G401 (cell line): ENCODE measurements around the gene KRTAP10-9. TPM values are rescaled to one million over a fixed set of nuclear protein-coding genes. Genes with fewer than 3 reads are reported as not detected.
"Not testable (repeated sequence)": the region's sequence is repeated elsewhere in the genome, so short reads cannot be mapped to it uniquely, and the experiment has no call there.

Experiments
- DNase-seq: peaks from one replicate; pipeline ENCODE4 v3.0.0-alpha.2; 2015; ENCODE audit warnings: low spot score
- in situ Hi-C: cut with HindIII; loops from 2 replicates; pipeline ENCODE4 v1.10.0; 2016; ENCODE audit warnings: low sequenced_read_pairs, mixed read lengths
- total RNA-seq: library from RNA; depleted of rRNA; stranded (reverse); fragments of >200 nt; shearing (Covaris generic); gene quantifications from 2 replicates; pipeline ENCODE4 v1.2.3, GENCODE V29; 2014

The KRTAP10-9 gene
- total RNA-seq, 1 experiment from 2014 or later: not detected

DNA sequence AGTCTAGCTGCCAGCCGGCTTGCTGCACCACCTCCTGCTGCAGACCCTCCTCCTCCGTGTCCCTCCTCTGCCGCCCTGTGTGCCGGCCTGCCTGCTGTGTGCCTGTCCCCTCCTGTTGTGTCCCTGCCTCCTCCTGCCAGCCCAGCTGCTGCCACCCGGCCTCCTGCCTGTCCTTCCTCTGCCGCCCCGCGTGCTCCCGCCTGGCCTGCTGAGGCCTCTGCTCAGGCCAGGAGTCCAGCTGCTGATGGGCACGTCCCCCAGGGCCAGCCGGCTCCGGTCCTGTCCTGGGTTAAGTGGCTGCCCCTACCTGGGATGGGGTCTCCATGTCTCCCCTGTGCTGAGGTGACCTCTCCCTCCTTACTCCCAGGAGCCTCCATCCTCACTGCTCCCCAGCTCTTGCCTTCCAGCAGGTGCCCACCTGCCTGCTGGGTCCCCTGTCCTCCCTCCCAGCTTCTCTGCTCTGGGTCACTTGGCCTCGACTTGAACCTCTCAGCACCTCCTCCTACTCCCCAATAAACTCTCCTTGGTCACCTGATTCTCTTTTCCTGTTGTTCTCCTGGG is 14.1 kb upstream of the KRTAP10-9 start:
- in situ Hi-C loops: no loop called here

DNA sequence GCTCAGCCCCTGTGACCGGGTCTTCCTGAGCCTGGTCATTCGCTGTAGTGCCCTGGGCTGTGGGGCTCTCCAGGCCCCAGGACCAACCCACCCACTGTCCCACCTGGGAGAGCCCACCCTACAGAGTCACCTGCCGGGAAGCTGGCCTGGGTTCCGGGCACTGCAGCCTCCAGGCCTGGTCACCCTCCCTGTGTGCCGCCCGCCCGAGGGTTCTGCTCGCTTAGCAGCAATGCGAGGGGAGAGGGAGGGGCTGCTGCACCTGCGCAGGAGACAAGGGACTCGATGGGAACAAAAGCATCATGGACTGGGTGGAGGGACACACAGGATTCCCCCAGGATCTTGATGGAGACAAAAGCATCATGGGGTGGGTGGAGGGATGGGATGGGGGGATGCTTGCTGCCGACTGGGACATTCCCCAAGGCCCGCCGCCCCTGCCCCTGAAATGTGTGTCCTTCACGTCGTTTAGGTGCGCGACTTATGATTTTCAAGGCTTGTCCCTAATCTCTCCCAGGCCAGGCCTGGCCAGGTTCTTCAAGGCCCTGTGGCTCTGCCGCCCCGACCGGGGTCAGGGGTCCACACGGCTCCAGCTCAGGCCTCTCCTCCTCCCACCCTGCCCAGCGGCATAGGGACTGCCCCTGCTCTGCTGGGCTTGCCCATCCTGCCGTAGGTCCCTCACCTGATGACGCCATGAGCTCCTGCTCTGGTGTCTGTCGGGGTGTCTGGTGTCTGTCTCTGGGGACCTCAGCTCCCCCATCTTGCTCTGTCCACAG is 13.3 kb upstream of the KRTAP10-9 start:
- DNase-seq: no peak
- in situ Hi-C loops: no loop called here

More for the DNA sequence above, 14.1 kb upstream of the KRTAP10-9 start:
- no peak for DNase-seq

DNA sequence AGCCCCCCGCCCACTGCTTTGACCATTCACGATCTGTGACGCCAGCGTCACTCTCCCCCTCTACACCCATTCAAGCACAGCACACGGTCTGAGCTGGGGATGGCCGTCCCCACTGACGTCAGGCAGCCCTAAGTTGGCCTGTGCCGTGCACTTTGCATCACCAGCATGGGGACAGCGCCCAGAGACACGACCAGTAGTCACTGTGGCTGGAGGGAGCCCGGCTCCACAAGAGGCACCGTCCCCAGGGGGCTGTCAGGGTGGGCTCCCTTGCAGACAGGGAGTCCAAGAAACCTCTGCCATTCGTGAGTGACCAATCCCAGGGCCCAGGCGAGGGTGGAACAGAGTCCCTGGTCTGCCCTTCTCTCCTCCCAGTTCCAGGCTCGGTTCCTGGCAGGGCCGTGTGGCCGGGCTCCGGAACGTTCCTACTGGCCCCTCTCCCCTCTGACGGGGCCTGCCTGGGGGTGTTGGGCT is 12.7 kb upstream of the KRTAP10-9 start:
- DNase-seq: no peak
- in situ Hi-C loops: no loop called here

DNA sequence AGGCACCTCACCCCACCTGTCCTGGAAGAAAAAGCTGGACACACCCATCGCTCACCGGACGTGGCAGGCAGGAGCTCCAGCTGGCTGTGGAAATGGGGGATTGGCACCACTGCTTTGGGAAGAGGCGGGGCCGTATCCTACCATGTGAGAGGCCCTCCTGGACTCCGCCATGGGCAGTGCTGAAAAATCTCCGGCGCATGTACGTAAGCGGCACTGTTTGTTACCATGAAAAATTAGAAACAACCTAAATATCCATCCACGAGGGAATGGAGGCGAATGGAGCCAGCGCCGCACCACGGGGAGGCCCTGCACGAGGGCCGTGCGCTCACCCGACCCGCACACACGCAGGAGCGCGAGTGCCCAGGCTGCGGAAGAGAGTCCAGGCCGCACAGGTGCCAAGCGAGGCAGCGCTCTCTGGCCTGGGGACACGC is 11.9 kb upstream of the KRTAP10-9 start:
- in situ Hi-C loops: no loop called here
- DNase-seq: no peak

DNA sequence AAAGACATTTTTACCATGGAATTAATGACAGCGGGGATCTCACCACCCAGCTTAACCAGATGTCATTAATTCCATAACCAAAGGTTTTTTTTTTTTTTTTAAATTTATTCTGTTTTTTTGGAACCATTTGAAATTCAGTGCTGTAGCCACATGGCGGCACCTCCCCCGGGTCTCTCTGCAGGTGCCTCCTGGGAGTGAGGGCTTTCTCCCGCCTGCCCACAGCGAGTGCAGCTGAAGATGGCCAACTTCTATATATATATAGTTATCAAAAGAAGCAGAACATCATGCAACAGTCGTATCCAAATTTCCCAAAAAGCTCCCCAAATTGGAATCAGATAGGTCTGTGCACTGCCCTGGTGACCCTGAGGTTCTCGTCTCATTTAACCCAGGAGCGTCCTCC is 11.4 kb upstream of the KRTAP10-9 start:
- DNase-seq: no peak
- in situ Hi-C loops: no loop called here

DNA sequence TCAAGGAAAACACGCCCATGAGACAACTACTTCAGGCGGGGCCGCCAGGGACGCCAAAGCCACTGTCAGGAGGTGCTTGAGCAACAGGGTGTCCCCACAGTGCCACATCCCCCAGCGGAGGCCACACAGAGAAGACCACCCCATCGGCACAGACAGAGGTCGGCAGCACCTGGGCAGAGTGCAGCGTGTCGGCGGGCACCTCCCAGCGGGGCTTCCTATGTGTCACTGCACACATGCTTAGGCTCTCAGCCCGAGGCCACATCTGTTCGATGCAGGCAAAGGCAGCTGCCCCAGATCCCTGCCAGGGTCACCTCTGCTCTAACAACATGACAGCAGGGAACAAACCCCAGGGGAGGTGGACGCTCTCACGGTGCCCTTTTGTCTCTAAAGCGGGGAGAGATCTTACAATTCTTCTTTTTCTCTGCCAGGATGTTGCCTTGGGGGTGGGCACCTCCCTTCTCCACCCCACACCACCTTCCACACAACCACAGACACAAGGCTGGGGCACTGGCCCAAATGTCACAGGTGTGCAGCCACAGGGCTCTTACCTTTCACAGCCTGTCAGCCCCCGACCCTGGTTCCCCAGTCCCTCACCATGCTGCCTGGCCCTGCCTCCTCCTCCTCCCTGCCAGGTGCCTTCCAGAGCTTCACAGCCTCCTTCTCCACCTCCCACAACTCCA is 10.8 kb upstream of the KRTAP10-9 start:
- in situ Hi-C loops: no loop called here

DNA sequence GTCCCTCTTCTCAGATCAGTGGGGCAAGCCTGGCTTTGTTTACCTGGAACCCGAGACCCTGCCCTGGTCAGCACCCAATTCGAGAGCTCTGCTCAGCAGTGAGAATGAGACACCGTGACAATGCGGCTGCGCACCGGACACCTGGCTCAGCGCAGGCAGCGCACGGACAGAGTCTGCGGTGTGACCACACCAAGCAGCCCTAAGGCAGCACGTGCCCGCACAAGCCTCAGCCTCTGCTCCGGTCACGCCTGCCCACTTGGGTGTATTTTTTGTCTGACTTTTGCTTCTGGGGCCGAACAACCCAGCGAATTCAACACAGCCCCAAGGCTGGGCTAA is 10.3 kb upstream of the KRTAP10-9 start:
- no peak for DNase-seq
- in situ Hi-C loops: no loop called here

More for the DNA sequence above, 10.8 kb upstream of the KRTAP10-9 start:
- DNase-seq: no peak

DNA sequence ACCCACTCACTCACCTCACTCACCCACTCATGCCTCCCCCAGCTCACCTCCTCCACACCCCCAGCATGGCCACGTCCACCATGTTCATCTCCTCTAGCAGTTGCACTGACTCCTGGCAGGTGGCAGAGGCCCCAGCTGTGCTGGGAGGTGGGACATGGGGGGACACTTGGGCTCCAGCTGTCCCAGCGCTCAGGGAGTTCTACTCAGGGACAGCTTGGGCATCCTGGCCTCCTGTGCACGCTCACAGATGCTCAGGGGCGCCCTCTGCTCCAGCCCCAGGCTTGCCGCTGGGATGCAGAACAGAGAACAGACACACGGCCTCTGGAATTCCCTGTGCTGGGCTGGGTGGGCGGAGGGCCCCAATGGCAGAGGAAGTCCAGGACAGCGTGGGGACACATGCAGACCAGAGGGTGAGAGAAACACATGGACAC is 9.8 kb upstream of the KRTAP10-9 start:
- in situ Hi-C loops: no loop called here
- DNase-seq: no peak

DNA sequence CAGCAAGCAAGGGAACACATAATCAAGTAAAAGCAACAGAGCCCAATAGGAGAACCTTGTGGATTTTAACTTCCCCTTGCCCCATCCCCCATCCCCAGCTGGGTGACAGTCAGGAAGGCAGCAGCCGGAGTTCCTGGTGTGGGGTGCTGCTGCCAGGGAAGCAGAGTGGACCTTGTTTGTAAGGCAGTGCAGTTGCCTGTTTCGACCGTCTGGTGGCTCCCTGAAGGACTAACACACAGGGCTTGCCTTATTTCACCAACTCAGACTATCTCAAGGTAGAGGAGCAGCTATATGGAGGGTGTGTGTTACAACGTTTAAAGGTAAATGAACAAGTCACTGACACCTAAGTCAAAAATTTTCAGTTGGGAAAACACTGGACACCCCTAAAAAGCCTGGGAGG is 8.4 kb upstream of the KRTAP10-9 start:
- DNase-seq: no peak

DNA sequence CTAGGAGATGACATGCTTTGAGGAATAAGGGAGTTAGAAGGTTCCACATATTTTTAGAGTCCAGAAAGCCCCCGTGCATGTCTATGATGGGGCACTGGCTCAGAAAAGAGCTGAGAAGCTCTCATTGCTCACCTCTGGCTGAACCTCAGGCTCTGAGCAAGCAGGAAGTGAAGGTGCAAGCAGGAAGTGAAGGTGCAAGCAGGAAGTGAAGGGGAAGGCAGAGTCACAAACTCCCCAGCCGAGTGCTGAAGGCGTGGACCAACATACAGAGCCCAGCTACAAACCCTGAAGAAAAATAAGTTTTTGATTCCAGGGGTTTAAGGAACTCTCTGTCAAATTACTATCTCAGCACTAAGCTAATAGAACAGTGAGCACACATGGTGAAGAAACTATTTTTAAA is 8.0 kb upstream of the KRTAP10-9 start:
- in situ Hi-C loops: no loop called here
- no peak for DNase-seq

More for the DNA sequence above, 8.4 kb upstream of the KRTAP10-9 start:
- in situ Hi-C loops: no loop called here

DNA sequence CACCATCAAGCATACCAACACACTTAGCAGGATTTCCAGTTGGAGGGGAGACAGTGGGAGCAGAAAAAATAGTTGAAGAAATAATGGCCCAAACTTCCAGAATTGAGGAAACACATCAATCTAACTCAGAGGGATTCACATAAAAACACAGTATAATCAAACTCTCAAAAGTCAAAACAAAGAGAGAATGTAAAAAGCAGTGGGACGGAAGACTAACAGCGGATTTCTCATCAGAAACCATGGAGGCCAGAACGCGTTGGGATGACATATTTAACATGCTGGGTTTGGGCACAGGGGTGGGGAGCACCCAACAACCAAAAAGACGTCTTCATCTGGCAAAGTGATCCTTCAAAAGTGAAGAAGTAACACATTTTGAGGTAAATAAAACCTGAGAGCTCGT is 7.0 kb upstream of the KRTAP10-9 start:
- in situ Hi-C loops: no loop called here
- DNase-seq: no peak

DNA sequence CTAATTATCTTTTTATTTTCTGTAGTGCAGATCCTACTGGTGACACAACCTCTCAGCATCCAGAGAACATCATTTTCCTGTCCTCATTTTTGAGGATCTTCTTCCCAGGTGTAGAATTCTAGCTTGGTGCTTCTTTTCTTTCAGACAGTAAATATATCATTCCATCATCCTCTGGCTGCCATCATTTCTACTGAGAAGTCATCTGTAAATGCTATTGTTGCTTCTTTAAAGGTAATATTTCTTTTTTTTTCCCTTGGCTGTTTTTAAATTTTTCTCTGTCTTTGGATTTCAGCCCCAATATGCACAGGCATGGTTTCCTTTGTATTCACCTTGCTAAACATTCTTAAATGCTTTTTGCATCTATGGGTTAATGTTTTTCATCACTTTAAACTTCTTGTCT is 3.3 kb upstream of the KRTAP10-9 start:
- in situ Hi-C loops: no loop called here
- no peak for DNase-seq

DNA sequence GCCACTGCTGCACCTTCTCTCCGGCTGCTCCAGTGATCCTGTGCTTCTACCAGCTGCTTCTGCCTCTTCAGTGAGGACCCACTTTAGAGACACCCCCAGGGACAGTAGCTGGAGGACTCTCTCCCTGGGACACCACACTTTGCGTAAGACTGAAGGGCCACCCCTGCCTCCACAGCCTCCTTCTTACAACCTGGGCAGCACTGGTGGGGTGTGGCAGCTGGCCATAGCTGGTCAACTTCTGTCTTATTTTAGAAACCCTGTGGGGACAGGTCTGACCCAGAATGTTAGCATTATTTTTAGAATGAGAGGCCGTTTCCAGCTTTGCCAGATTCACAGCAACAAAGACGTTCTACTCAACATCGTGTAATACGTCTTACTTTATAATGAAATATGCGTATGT is 1.1 kb upstream of the KRTAP10-9 start:
- DNase-seq: no peak
- in situ Hi-C loops: no loop called here

DNA sequence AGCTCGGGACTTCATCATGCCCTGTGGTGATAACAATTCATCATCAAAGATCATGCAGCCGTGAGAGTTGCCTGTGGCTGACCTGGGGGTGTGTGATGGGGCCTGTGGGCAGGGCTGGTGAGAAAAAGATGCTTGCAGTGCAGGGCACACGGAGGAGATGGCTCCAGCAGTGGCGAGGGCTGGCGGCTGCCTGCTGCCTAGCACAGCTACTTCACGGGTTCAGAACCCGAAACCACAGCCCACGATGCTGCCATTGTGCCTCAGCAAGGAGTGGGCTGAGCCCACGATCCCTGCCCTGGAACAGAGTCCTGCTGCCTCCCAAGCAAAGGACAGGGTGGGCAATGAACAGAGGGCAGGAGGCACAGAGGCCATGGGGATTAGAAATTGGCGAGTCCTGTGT is 631 bp upstream of the KRTAP10-9 start:
- DNase-seq: no peak
- in situ Hi-C loops: no loop called here

DNA sequence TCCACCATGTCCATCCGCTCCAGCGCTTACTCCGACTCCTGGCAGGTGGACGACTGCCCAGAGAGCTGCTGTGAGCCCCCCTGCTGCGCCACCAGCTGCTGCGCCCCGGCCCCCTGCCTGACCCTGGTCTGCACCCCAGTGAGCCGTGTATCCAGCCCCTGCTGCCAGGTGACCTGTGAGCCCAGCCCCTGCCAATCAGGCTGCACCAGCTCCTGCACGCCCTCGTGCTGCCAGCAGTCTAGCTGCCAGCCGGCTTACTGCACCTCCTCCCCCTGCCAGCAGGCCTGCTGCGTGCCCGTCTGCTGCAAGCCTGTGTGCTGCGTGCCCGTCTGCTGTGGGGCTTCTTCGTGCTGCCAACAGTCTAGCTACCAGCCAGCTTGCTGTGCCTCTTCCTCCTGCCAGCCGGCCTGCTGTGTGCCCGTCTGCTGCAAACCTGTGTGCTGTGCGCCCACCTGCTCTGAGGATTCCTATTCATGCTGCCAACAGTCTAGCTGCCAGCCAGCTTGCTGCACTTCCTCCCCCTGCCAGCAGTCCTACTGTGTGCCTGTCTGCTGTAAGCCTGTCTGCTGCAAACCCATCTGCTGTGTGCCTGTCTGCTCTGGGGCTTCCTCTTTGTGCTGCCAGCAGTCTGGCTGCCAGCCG is 409 bp downstream of the KRTAP10-9 start:
- in situ Hi-C loops: not testable (repeated sequence)
- DNase-seq: peak; percentile 20

DNA sequence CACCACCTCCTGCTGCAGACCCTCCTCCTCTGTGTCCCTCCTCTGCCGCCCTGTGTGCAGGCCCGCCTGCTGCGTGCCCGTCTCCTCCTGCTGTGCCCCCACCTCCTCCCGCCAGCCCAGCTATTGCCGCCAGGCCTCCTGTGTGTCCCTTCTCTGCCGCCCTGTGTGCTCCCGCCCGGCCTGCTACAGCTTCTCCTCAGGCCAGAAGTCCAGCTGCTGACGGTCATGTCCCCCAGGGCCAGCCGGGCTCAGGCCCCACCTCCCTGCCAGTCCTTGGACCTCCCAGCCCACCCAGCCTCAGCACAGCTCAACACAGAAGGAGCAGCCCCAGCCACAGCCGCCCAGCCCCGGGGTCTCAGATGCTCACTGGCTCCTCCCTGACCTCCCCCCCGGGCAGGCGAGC is 939 bp downstream of the KRTAP10-9 start:
- not testable (repeated sequence) for DNase-seq

DNA sequence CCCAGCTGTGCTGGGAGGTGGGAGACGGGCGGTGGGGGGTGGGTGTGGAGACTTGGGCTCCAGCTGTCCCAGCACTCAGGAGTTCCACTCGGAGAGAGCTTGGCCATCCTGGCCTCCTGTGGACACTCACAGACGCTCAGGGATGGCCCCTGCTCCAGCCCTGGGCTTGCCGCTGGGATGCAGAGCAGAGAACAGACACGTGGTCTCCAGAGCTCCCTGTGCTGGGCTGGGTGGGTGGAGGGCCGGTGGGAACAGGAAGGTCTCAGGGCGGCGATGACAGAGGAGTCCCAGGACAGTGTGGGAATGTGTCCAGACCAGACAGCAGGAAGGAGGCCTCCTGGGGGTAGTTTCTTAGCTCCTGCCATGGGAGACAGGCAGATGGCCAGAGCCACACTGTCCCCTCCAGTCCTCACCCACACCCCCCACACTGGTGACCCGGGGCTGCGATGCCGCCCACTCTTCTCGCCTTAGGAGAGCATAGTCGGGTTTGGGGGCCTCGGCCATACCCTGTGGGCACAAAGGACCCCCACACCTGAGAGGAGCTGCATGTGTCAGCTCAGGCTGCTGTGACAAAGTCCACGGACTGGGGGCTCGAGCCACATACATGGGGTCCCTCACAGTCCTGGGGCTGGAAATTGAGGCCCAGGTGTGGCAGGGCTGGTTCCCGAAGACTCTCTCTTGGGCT is 2.0 kb downstream of the KRTAP10-9 start:
- DNase-seq: no peak
- in situ Hi-C loops: no loop called here

More for the DNA sequence above, 939 bp downstream of the KRTAP10-9 start:
- in situ Hi-C loops: not testable (repeated sequence)

DNA sequence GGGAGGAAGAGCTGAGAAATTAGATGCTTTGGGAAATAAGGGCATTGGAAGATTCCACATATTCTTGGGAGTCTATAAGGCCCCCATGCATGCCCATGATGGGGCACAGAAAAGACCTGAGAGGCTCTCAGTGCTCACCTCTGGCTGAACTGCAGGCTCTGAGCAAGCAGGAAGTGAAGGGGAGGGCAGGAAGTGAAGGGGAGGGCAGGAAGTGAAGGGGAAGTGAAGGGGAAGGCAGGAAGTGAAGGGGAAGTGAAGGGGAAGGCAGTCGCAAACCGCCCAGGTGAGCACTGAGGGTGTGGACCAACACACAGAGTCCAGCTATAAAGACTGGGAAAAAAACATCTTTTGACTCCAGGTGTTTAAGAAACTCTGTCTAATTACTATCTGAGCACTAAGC is 3.5 kb downstream of the KRTAP10-9 start:
- in situ Hi-C loops: no loop called here
- no peak for DNase-seq

DNA sequence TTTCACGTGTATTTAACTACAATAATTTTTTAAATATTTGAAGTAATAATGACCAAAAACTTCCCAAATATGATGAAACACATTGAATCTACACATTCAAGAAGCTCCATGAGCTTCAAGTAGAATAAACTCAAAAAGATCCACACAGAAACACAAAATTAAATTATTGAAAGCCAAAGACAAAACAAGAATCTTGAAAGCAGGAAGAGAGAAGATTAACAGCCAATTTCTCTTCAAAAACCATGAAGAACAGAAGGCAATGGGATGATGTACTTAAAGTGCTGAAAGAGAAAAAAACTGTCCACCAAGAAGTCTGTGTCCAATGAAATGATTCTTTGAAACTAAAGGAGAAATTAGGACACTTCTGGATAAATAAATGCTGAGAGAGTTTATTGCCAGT is 5.2 kb downstream of the KRTAP10-9 start:
- in situ Hi-C loops: no loop called here
- DNase-seq: no peak
